Posterior cingulate gyrus (tissue), 11 donors: Measurements from ENCODE around the gene DNAJC13.
A peak's percentile ranks its signal among the peaks of the same experiment; 100 is the strongest.
"Not testable (repeated sequence)": the region's sequence is repeated elsewhere in the genome, so short reads cannot be mapped to it uniquely, and the experiment has no call there.

Source experiments
- DNase-seq, 10 donors: peaks; one replicate each; pipeline versions ENCODE4 v3.0.0 to v3.0.0-alpha.2; 2020 to 2021; ENCODE audit warnings: mixed read lengths in 3 of 10
- intact Hi-C: fragments of 100-400 bp; cut with DNase I; formaldehyde crosslinking; loops from one replicate; pipeline ENCODE4 v1.15.1; 2023

The DNAJC13 gene

GRCh38 chr3:132536442-132537153, 119.3 kb downstream of the DNAJC13 start:
- no peak for DNase-seq
- intact Hi-C loops: loop anchor here (1.0 kb wide), 1 partner anchor 106 kb away; no protein-coding TSS in a partner anchor

- no peak for DNase-seq
- intact Hi-C loops: no loop called here
Observed at GRCh38 chr3:132537297-132537696, 120.0 kb downstream of the DNAJC13 start.

- intact Hi-C loops: no loop called here
- DNase-seq: no peak
Observed at GRCh38 chr3:132538072-132538471, 120.8 kb downstream of the DNAJC13 start.

GRCh38 chr3:132539681-132540080, 122.4 kb downstream of the DNAJC13 start:
- intact Hi-C loops: no loop called here
- no peak for DNase-seq

GRCh38 chr3:132542577-132542976, 125.3 kb downstream of the DNAJC13 start:
- intact Hi-C loops: no loop called here
- DNase-seq: no peak

- DNase-seq: no peak
- intact Hi-C loops: no loop called here
Observed at GRCh38 chr3:132543011-132543739, 125.9 kb downstream of the DNAJC13 start.

- intact Hi-C loops: no loop called here
- DNase-seq: no peak
Observed at GRCh38 chr3:132544130-132544529, 126.8 kb downstream of the DNAJC13 start.

GRCh38 chr3:132545471-132545870, 128.2 kb downstream of the DNAJC13 start:
- intact Hi-C loops: no loop called here
- DNase-seq: no peak

- intact Hi-C loops: no loop called here
Observed at GRCh38 chr3:132549169-132549568, 131.9 kb downstream of the DNAJC13 start.

GRCh38 chr3:132549890-132550578, 132.7 kb downstream of the DNAJC13 start:
- intact Hi-C loops: no loop called here
- no peak for DNase-seq

More at GRCh38 chr3:132549169-132549568, 131.9 kb downstream of the DNAJC13 start:
- no peak for DNase-seq

- no peak for DNase-seq
- intact Hi-C loops: no loop called here
Observed at GRCh38 chr3:132550579-132551305, 133.4 kb downstream of the DNAJC13 start.

- intact Hi-C loops: no loop called here
- no peak for DNase-seq
Observed at GRCh38 chr3:132553826-132554225, 136.5 kb downstream of the DNAJC13 start.

GRCh38 chr3:132554437-132554836, 137.1 kb downstream of the DNAJC13 start:
- peak in 1 of 10 donors; percentile 43 for DNase-seq
- intact Hi-C loops: no loop called here

- intact Hi-C loops: no loop called here
- no peak for DNase-seq
Observed at GRCh38 chr3:132555306-132556035, 138.2 kb downstream of the DNAJC13 start.

GRCh38 chr3:132556036-132556386, 138.7 kb downstream of the DNAJC13 start:
- intact Hi-C loops: not testable (repeated sequence)

GRCh38 chr3:132556508-132557159, 139.3 kb downstream of the DNAJC13 start:
- intact Hi-C loops: no loop called here

More at GRCh38 chr3:132556036-132556386, 138.7 kb downstream of the DNAJC13 start:
- not testable (repeated sequence) for DNase-seq

GRCh38 chr3:132561003-132561402, 143.7 kb downstream of the DNAJC13 start:
- no peak for DNase-seq
- intact Hi-C loops: no loop called here

More at GRCh38 chr3:132556508-132557159, 139.3 kb downstream of the DNAJC13 start:
- DNase-seq: no peak

GRCh38 chr3:132563420-132564069, 146.2 kb downstream of the DNAJC13 start:
- no peak for DNase-seq
- intact Hi-C loops: no loop called here

GRCh38 chr3:132564070-132564465, 146.8 kb downstream of the DNAJC13 start:
- intact Hi-C loops: no loop called here
- no peak for DNase-seq
